Measurements from ENCODE around the gene OLFML1.

The OLFML1 gene

DNA sequence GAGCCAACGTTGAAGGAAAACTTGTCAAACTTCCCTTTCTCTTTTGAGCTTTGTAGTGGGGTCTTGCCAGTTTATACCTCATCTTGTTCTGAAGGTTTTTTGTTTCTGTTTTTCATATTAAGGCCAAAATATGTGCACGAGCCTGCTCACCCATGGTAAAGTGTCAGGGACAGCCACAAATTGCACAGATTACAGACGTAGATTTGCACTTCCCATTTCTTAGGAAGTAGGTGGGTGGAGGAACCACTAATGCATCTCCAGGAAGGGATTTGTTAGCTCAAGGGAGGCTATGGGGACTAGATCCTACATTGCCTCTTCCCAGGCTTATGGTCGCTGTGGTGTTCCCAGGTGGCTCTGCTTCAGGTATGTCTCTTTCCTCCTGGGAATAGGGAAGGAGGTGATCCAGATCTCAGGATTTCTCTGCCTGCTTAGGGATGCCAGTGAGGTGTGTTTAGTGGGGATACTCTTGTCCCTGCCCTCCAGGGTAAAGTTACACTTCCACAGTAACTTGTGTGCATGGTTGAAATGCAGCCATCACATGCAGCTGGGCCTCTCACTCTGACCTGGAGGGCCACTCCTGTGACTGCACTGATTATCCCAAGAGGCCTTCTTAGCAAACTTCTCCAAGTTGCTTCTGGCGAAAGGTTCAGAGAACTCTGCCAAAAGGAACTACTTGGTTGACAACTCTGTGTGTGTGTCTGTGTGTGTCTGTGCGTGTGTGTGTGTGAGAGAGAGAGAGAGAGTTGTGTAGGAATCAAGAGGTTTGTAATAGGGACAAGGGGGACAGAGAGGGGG, 38.3 kb downstream of the OLFML1 start:
- H3K27ac ChIP-seq = no peak overlapping the region
- TF ChIP-seq ZFX (IDR thresholded peaks at IDR 0.05; ENCODE audit: borderline replicate concordance) = no peak
- TF ChIP-seq, protein P1, sequence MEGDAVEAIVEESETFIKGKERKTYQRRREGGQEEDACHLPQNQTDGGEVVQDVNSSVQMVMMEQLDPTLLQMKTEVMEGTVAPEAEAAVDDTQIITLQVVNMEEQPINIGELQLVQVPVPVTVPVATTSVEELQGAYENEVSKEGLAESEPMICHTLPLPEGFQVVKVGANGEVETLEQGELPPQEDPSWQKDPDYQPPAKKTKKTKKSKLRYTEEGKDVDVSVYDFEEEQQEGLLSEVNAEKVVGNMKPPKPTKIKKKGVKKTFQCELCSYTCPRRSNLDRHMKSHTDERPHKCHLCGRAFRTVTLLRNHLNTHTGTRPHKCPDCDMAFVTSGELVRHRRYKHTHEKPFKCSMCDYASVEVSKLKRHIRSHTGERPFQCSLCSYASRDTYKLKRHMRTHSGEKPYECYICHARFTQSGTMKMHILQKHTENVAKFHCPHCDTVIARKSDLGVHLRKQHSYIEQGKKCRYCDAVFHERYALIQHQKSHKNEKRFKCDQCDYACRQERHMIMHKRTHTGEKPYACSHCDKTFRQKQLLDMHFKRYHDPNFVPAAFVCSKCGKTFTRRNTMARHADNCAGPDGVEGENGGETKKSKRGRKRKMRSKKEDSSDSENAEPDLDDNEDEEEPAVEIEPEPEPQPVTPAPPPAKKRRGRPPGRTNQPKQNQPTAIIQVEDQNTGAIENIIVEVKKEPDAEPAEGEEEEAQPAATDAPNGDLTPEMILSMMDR (IDR thresholded peaks at IDR 0.05) = no peak

DNA sequence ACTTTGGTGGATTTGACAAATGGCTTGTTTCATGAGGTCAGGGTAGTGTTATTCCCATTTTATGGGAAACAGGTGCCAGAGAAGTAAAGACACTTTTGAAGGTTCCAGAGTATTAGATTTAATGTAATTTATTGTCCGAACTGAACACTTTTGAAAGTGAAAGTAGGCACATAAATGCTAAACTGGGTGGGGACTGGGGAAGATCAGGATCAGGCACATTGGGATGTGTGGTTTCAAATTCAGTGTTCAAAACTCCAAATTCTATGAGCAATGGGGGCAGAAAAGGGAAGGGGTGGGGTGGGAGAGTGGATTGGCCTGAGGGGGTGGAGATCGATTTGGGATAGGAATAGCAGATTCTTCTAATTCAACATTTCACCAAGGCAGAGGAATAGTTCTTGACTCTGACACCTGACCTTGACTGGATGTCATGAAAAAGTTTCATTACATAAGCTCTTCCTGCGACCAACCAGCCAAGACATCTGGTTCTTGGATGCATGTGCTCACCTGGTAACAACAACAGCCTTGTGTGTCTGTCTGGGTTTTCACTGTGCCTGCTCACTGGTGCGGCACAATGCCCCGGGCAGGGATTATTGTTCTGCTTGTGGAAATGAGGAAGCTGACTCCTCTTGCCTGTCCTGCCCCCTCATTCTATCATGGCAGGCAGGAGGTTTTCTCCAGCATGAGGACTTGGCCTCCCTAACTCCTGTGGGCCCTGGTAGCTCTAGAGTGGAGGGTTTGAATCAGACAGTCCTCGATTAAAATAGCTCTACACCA, 39.3 kb downstream of the OLFML1 start:
- no peak overlapping the region for H3K27ac ChIP-seq
- TF ChIP-seq ZFX (IDR thresholded peaks at IDR 0.05; ENCODE audit: borderline replicate concordance) = no peak
- TF ChIP-seq, protein P1 (IDR thresholded peaks at IDR 0.05) = no peak

DNA sequence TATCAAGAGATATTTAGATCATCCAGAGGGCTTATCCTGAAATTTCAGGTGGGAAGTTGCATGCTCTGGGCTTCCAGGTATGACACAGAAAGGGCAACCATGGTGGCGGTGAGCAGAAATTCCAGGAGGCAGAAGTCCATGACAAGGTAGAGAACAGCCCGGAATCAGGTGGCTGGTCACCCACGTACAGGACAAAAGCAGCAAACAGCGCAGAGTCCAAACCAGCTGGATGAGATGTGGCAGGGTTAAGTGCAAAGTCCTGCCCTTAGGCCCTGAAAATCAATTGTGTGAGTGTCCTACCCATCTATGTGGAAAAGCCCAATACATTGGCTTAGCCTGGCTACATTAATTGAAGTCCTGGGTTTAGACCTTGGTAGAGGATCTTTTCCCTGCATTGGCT, 40.1 kb downstream of the OLFML1 start:
- no peak overlapping the region for H3K27ac ChIP-seq
- no peak for TF ChIP-seq ZFX (IDR thresholded peaks at IDR 0.05; ENCODE audit: borderline replicate concordance)
- TF ChIP-seq, protein P1 (IDR thresholded peaks at IDR 0.05) = no peak

DNA sequence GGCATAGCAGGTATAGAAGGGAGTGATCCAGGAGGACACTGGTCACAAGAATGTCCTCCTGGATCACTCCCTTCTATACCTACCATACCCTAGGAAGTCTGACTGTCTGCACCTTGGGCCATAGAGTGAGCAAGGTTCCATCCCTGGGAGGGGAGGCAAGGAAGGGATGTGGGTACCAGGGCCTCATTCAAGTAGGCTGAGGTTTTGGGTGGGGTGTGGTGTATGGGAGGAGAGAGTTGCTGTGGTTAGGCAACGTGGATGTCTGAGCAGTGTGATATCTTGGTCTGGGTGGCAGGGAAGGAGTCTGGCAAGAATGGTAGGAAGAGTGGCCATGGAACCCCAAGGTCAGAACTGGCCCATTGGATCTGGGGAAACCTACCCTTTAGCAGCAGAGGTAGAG, 41.7 kb downstream of the OLFML1 start:
- no peak for TF ChIP-seq ZFX (IDR thresholded peaks at IDR 0.05; ENCODE audit: borderline replicate concordance)
- TF ChIP-seq, protein P1 (IDR thresholded peaks at IDR 0.05) = no peak
- no peak overlapping the region for H3K27ac ChIP-seq

DNA sequence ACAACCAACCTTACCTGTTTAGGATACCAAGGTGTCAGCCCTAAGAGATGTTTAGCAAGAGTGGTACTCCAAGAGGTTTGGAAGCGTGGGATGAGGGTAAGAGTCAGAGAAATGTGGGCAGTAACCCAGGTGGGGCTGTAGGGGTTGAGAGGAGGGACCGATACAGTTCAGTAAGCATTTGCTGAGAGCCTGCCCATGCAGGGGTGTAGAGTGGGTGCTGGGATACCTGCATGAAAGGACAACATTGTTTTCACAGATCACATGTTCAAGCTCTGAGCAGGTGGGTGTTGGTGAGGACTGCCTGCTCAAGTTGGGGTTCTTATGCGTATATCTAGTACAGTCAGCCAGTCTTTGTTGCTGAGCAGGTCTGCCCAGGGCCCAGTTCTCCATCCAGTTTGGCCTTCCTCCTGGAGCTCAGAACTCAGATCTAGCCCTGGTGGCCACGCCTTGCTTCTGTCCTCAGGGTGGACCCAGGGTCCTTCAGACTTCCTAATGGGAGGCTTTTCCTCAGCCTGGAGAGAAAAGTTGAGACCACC, 43.3 kb downstream of the OLFML1 start:
- TF ChIP-seq, protein P1 (IDR thresholded peaks at IDR 0.05) = no peak
- TF ChIP-seq ZFX (IDR thresholded peaks at IDR 0.05; ENCODE audit: borderline replicate concordance) = no peak
- H3K27ac ChIP-seq = no peak overlapping the region

DNA sequence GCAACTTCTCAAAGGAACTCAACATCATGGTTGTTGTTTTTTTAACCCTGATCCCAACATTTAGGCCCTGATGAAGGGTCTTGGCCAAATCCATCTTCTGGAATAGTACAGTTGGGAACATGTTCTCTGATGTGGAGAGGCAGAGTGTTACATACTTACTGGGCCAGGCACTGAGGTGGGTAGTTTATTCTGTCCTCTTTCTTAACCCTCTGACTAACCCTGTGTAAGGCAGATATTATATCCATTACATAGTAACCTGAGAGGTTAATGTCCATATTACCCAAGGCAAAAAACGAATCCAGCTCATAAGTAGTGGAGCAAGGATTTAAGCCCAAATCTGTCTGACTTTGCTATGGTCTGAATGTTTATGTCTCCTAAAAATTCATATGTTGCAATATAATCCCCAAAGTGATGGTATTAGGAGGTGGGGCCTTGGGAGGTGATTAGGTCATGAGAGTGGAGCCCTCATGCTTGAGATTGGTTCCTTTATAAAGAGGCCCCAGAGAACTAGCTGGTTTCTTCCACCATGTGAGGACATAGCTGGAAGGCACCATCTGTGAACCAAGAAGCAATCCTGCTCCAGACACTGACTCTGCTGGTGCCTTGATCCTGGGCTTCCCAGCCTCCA, 44.8 kb downstream of the OLFML1 start:
- H3K27ac ChIP-seq = no peak overlapping the region
- TF ChIP-seq ZFX (IDR thresholded peaks at IDR 0.05; ENCODE audit: borderline replicate concordance) = no peak
- TF ChIP-seq, protein P1 (IDR thresholded peaks at IDR 0.05) = no peak
